Lung (tissue), 12 donors: ENCODE data around the gene ADSL. TPM values are rescaled to one million over a fixed set of nuclear protein-coding genes. Genes with fewer than 3 reads are reported as not detected.

Experiments used
- ATAC-seq: fragments of 200-7000 bp; cut with Tn5 transposase; one replicate; pipeline ENCODE4 v1.9.1; 2020; ENCODE audit warnings: moderate number of reproducible peaks; ENCODE audit not compliant: insufficient read depth, low FRiP score
- DNase-seq, 3 donors: peaks; one replicate each; pipeline ENCODE4 v3.0.0-alpha.2; 2013 to 2017
- H3K27ac ChIP-seq, 2 donors: one replicate each; pipeline ENCODE4 v1.5.1; 2013; ENCODE audit warnings: mild to moderate bottlenecking in 2 of 2, moderate library complexity in 2 of 2, control low read depth in 1 of 2, inconsistent platforms in 1 of 2, low read depth in 1 of 2, low read length in 1 of 2
- H3K27me3 ChIP-seq, 3 donors: one replicate each; pipeline ENCODE4 v1.5.1; 2013; ENCODE audit warnings: low read length in 2 of 3; ENCODE audit not compliant: control insufficient read depth in 3 of 3, insufficient read depth in 3 of 3
- H3K36me3 ChIP-seq, 4 donors: one replicate each; pipeline ENCODE4 v1.5.1; 2013; ENCODE audit warnings: low read length in 4 of 4, mild to moderate bottlenecking in 1 of 4, moderate library complexity in 1 of 4; ENCODE audit not compliant: control insufficient read depth in 4 of 4, insufficient read depth in 4 of 4
- H3K4me1 ChIP-seq, 5 donors: one replicate each; pipeline ENCODE4 v1.5.1; 2013; ENCODE audit warnings: low read length in 5 of 5, mild to moderate bottlenecking in 2 of 5, moderate library complexity in 1 of 5; ENCODE audit not compliant: control insufficient read depth in 5 of 5, insufficient read depth in 5 of 5
- H3K4me3 ChIP-seq: one replicate; pipeline ENCODE4 v1.5.1; 2013; ENCODE audit warnings: mild to moderate bottlenecking, control low read depth, moderate library complexity
- H3K9ac ChIP-seq, 2 donors: one replicate each; pipeline ENCODE4 v1.5.1; 2013; ENCODE audit warnings: low read length in 2 of 2, control low read depth in 1 of 2; ENCODE audit not compliant: insufficient read depth in 1 of 2
- H3K9me3 ChIP-seq, 4 donors: one replicate each; pipeline ENCODE4 v1.5.1; 2013; ENCODE audit warnings: low read length in 3 of 4, mild to moderate bottlenecking in 1 of 4, moderate library complexity in 1 of 4; ENCODE audit not compliant: control insufficient read depth in 4 of 4, insufficient read depth in 3 of 4
- CTCF ChIP-seq: IDR thresholded peaks from 2 replicates; pipeline ENCODE4 v1.5.1; 2012; ENCODE audit warnings: mild to moderate bottlenecking; ENCODE audit errors: control extremely low read depth, extremely low read depth
- WGBS, 2 donors: extraction: QIAGEN DNeasy Blood & Tissue Kit; methylation state at CpG; one replicate each; pipeline ENCODE4 v1.1.7; 2013; 5-methylcytosine and 5-hydroxymethylcytosine counted together
- polyA plus RNA-seq, 2 donors: library from polyadenylated mRNA; stranded (reverse); fragments of 200-250 nt; gene quantifications; one replicate each; pipeline ENCODE4 v1.2.1, GENCODE V29; 2013
- total RNA-seq, 2 donors: library from RNA; depleted of rRNA in 1 of 2; stranded (reverse); fragments of >200 nt in 1 of 2; gene quantifications; one replicate each; pipeline ENCODE4 v1.2.1, GENCODE V29; 2014 to 2021
- donor health status: control.
- donor health status: control.
- donor health status: Bipolar disorder and iron deficiency.
- donor health status: healthy.
- donor health status: DM: yes; HTN: yes; CAD: no.

The ADSL gene
- total and polyA plus RNA-seq, 4 donors, result 35.2 to 62.9 (median 43.0) TPM

DNA sequence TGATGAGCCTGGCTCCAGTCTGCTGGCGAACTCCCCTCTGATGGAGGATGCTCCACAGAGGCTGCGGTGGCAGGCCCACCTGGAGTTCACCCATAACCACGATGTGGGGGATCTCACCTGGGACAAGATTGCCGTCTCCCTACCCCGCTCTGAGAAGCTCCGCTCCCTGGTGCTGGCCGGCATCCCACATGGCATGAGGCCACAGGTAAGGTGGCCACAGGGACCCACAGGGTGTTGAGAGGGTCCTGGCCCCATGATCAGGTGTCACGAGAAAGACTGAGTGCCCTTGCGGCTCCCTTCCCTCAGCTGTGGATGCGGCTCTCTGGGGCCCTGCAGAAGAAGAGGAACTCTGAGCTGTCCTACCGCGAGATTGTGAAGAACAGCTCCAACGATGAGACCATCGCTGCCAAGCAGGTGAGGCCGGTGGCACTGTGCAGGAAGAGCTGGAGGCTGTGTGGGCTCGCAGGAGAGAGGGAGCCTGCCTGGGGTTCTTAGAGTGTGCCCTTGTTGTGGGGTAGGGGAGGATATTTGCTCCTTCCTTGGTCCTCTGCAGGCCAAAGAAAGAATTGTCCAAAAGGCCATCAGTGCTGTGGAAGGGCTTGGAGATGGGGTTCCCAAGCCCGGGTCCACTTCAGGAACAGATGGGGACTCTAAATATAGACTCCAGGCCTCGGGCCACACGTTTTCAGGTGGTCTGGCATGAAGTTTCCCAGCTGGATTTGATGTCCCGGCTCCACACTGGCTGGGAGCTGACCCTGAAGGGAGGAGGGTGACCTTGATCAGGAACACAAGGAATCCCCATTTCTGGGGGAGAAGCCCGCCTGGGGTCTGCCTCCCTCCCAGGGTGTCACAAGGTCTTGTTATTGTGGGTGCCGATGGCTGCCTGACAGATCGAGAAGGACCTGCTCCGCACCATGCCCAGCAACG lies 58.2 kb downstream of the ADSL start:
- Histone ChIP-seq H3K27me3 (no peaks in the 10 kb centered on the region), H3K9me3 (no peaks in the 10 kb centered on the region), H3K36me3 (peaks cover 3 to 58% (median 42%) of the 10 kb centered on the region in 4 donors), H3K4me3 (no peak overlapping the region), H3K4me1 (peaks cover 0 to 3% (median 0%) of the 10 kb centered on the region in 5 donors), H3K9ac (no peak overlapping the region), H3K27ac (no peak overlapping the region)
- no peak for DNase-seq
- ATAC-seq, result no peak
- WGBS, 2 donors, result 88 to 92% methylated on average over 25 of the region's 25 CpGs
- no peak for TF ChIP-seq CTCF

- Histone ChIP-seq H3K9me3 (no peaks in the 10 kb centered on the region), H3K4me3 (no peak overlapping the region), H3K27me3 (no peaks in the 10 kb centered on the region), H3K36me3 (peaks cover 3 to 67% (median 43%) of the 10 kb centered on the region in 4 donors), H3K9ac (no peak overlapping the region), H3K4me1 (no peaks in the 10 kb centered on the region), H3K27ac (no peak overlapping the region)
- ATAC-seq (no peak), DNase-seq (no peak)
- no peak for TF ChIP-seq CTCF
- 92% methylated on average over 28 of the region's 28 CpGs for WGBS, 2 donors
These were observed 59.1 kb downstream of the ADSL start for GRCh38 chr22:40405178-40406062.

GRCh38 chr22:40406063-40406890 lies 60.0 kb downstream of the ADSL start:
- 94 to 95% methylated on average over 31 of the region's 31 CpGs for WGBS, 2 donors
- no peak for DNase-seq

More at GRCh38 chr22:40406063-40406890, 60.0 kb downstream of the ADSL start:
- Histone ChIP-seq H3K4me1 (no peaks in the 10 kb centered on the region), H3K27ac (no peak overlapping the region), H3K27me3 (no peaks in the 10 kb centered on the region), H3K4me3 (no peak overlapping the region), H3K9ac (no peak overlapping the region), H3K36me3 (peaks cover 7 to 75% (median 40%) of the 10 kb centered on the region in 4 donors), H3K9me3 (no peaks in the 10 kb centered on the region)
- ATAC-seq, result no peak
- no peak for TF ChIP-seq CTCF
